ENCODE measurements around the gene ST3GAL6. TPM values are rescaled to one million over a fixed set of nuclear protein-coding genes. Genes with fewer than 3 reads are reported as not detected.
A peak's percentile ranks its signal among the peaks of the same experiment; 100 is the strongest.

The ST3GAL6 gene
- total RNA-seq, 2 experiments from 2014 or later: not detected

GRCh38 chr3:98732286-98733052, 30.7 kb upstream of the ST3GAL6 start:
- Mint-ChIP-seq H3K27me3 (peaks cover 55% of the 10 kb centered on the region), H3K4me3 (peak overlapping the region; percentile 52), H3K36me3 (no peaks in the 10 kb centered on the region), H3K4me1 (ENCODE audit: low read depth) (peaks cover 15% of the 10 kb centered on the region), H3K9me3 (no peaks in the 10 kb centered on the region), H3K27ac (no peak overlapping the region)
- DNase-seq: peak; percentile 17
- ChIA-PET POLR2A (no interaction called here), CTCF (no interaction called here)
- intact Hi-C loops (cut with micrococcal nuclease): loop anchor here (5.0 kb wide), 2 partner anchors 140 to 170 kb away; partner anchors contain the start of genes CPOX and DCBLD2

- no peaks in the 10 kb centered on the region for H3K36me3 Mint-ChIP-seq
- ChIA-PET CTCF (no interaction called here), POLR2A (no interaction called here)
- peak; percentile 22 for DNase-seq
- no peaks in the 10 kb centered on the region for H3K9me3 Mint-ChIP-seq
- peak overlapping the region; percentile 51 for H3K4me3 Mint-ChIP-seq
- peaks cover 15% of the 10 kb centered on the region for H3K4me1 Mint-ChIP-seq (ENCODE audit: low read depth)
- H3K27me3 Mint-ChIP-seq: peaks cover 56% of the 10 kb centered on the region
- no peak overlapping the region for H3K27ac Mint-ChIP-seq
- intact Hi-C loops (cut with micrococcal nuclease): loop anchor here (5.0 kb wide), 2 partner anchors 141 to 169 kb away; partner anchors contain the start of genes CPOX and DCBLD2
Measured at GRCh38 chr3:98733053-98733811, 29.9 kb upstream of the ST3GAL6 start.

- H3K4me1 Mint-ChIP-seq (ENCODE audit: low read depth): peaks cover 15% of the 10 kb centered on the region
- no peaks in the 10 kb centered on the region for H3K36me3 Mint-ChIP-seq
- peak overlapping the region; percentile 51 for H3K4me3 Mint-ChIP-seq
- H3K9me3 Mint-ChIP-seq: no peaks in the 10 kb centered on the region
- peaks cover 53% of the 10 kb centered on the region for H3K27me3 Mint-ChIP-seq
- no peak overlapping the region for H3K27ac Mint-ChIP-seq
- intact Hi-C loops (cut with micrococcal nuclease): loop anchor here (5.0 kb wide), 2 partner anchors 142 to 168 kb away; partner anchors contain the start of genes CPOX and DCBLD2
- ChIA-PET CTCF (no interaction called here), POLR2A (no interaction called here)
- DNase-seq: no peak
Measured at GRCh38 chr3:98733812-98734281, 29.3 kb upstream of the ST3GAL6 start.

GRCh38 chr3:98734306-98734705, 28.8 kb upstream of the ST3GAL6 start:
- ChIA-PET POLR2A (no interaction called here), CTCF (no interaction called here)
- DNase-seq: no peak
- Mint-ChIP-seq H3K9me3 (no peaks in the 10 kb centered on the region), H3K27ac (no peak overlapping the region), H3K4me3 (no peak overlapping the region), H3K36me3 (no peaks in the 10 kb centered on the region), H3K4me1 (ENCODE audit: low read depth) (peaks cover 15% of the 10 kb centered on the region), H3K27me3 (peaks cover 53% of the 10 kb centered on the region)
- intact Hi-C loops (cut with micrococcal nuclease): loop anchor here (5.0 kb wide), 2 partner anchors 142 to 168 kb away; partner anchors contain the start of genes CPOX and DCBLD2

DNA sequence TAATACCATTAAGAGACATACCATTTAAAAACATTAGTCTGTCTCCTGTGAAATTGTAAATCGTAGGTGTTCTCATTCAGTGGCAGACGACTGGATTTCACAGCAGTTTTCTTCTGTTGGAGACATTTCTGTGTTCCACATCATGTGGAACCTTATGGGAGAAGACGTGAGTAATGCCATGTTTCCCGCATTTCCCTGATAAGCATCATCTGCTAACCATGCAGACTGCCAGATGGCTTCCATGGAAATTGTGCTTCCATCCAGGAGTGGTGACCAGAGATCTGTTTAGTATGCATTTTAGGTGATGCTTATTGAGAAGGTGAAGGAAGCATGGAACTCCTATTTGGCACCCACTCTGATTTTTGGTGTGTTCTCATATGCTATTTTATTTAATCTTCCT, 28.4 kb upstream of the ST3GAL6 start:
- H3K4me3 Mint-ChIP-seq: no peak overlapping the region
- peaks cover 50% of the 10 kb centered on the region for H3K27me3 Mint-ChIP-seq
- ChIA-PET POLR2A (no interaction called here), CTCF (no interaction called here)
- no peaks in the 10 kb centered on the region for H3K9me3 Mint-ChIP-seq
- no peak overlapping the region for H3K27ac Mint-ChIP-seq
- H3K36me3 Mint-ChIP-seq: no peaks in the 10 kb centered on the region
- H3K4me1 Mint-ChIP-seq (ENCODE audit: low read depth): peaks cover 15% of the 10 kb centered on the region
- intact Hi-C loops (cut with micrococcal nuclease): loop anchor here (5.0 kb wide), 2 partner anchors 142 to 168 kb away; partner anchors contain the start of genes CPOX and DCBLD2
- no peak for DNase-seq

GRCh38 chr3:98735296-98735695, 27.8 kb upstream of the ST3GAL6 start:
- H3K27ac Mint-ChIP-seq: no peak overlapping the region
- H3K27me3 Mint-ChIP-seq: peaks cover 49% of the 10 kb centered on the region
- no peaks in the 10 kb centered on the region for H3K36me3 Mint-ChIP-seq
- H3K9me3 Mint-ChIP-seq: no peaks in the 10 kb centered on the region
- intact Hi-C loops (cut with micrococcal nuclease): no loop called here
- CTCF ChIA-PET: interaction anchor here (0.6 kb wide), 1 partner anchor 138 kb away, joined by 3 read pairs; no protein-coding TSS in a partner anchor
- H3K4me1 Mint-ChIP-seq (ENCODE audit: low read depth): peaks cover 15% of the 10 kb centered on the region
- POLR2A ChIA-PET: no interaction called here
- no peak for DNase-seq
- H3K4me3 Mint-ChIP-seq: no peak overlapping the region

- Mint-ChIP-seq H3K27ac (no peak overlapping the region), H3K4me3 (no peak overlapping the region), H3K9me3 (no peaks in the 10 kb centered on the region), H3K27me3 (peaks cover 44% of the 10 kb centered on the region), H3K4me1 (ENCODE audit: low read depth) (peaks cover 15% of the 10 kb centered on the region), H3K36me3 (no peaks in the 10 kb centered on the region)
- ChIA-PET CTCF (interaction anchor here (0.6 kb wide), 1 partner anchor 139 kb away, joined by 3 read pairs; no protein-coding TSS in a partner anchor), POLR2A (no interaction called here)
- intact Hi-C loops (cut with micrococcal nuclease): no loop called here
- no peak for DNase-seq
Measured at GRCh38 chr3:98735761-98736269, 27.3 kb upstream of the ST3GAL6 start.

GRCh38 chr3:98737301-98737700, 25.8 kb upstream of the ST3GAL6 start:
- DNase-seq: no peak
- no peaks in the 10 kb centered on the region for H3K9me3 Mint-ChIP-seq
- peaks cover 13% of the 10 kb centered on the region for H3K4me1 Mint-ChIP-seq (ENCODE audit: low read depth)
- no peaks in the 10 kb centered on the region for H3K36me3 Mint-ChIP-seq
- H3K27ac Mint-ChIP-seq: no peak overlapping the region
- CTCF ChIA-PET: no interaction called here
- intact Hi-C loops (cut with micrococcal nuclease): no loop called here
- no peak overlapping the region for H3K4me3 Mint-ChIP-seq
- POLR2A ChIA-PET: no interaction called here
- peaks cover 36% of the 10 kb centered on the region for H3K27me3 Mint-ChIP-seq

- peaks cover 1% of the 10 kb centered on the region for H3K4me1 Mint-ChIP-seq (ENCODE audit: low read depth)
- no peak overlapping the region for H3K4me3 Mint-ChIP-seq
- no peaks in the 10 kb centered on the region for H3K36me3 Mint-ChIP-seq
- H3K27me3 Mint-ChIP-seq: peaks cover 27% of the 10 kb centered on the region
- ChIA-PET POLR2A (no interaction called here), CTCF (no interaction called here)
- H3K9me3 Mint-ChIP-seq: no peaks in the 10 kb centered on the region
- DNase-seq: no peak
- no peak overlapping the region for H3K27ac Mint-ChIP-seq
- intact Hi-C loops (cut with micrococcal nuclease): no loop called here
Measured at GRCh38 chr3:98739266-98739665, 23.9 kb upstream of the ST3GAL6 start.

DNA sequence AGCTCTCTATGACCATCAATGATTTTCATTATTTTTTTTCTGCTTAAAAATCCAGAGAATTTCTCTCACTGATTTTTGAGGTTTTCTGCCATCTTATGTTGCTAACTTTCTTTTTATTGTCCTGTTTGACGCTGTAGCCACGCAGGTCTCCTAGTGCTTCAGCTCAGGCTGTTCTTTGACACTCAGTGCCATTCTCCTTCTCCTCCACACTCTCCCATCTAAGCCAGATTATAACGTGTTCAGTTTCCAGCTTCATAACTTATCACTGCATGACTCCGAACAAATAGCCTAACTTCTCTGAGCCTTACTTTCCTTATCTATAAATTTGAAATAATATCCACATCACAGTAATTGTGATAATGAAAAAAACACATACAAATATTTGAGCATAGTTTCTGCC, 22.8 kb upstream of the ST3GAL6 start:
- POLR2A ChIA-PET: interaction anchor here (0.7 kb wide), 1 partner anchor 126 kb away, joined by 3 read pairs; no protein-coding TSS in a partner anchor
- no peak overlapping the region for H3K4me3 Mint-ChIP-seq
- H3K4me1 Mint-ChIP-seq (ENCODE audit: low read depth): no peaks in the 10 kb centered on the region
- H3K27me3 Mint-ChIP-seq: peaks cover 17% of the 10 kb centered on the region
- no peaks in the 10 kb centered on the region for H3K36me3 Mint-ChIP-seq
- H3K9me3 Mint-ChIP-seq: no peaks in the 10 kb centered on the region
- H3K27ac Mint-ChIP-seq: no peak overlapping the region
- intact Hi-C loops (cut with micrococcal nuclease): no loop called here
- CTCF ChIA-PET: interaction anchor here (0.6 kb wide), 1 partner anchor 914 kb away, joined by 4 read pairs; no protein-coding TSS in a partner anchor
- DNase-seq: no peak

- no peak for DNase-seq
- no peaks in the 10 kb centered on the region for H3K36me3 Mint-ChIP-seq
- H3K9me3 Mint-ChIP-seq: no peaks in the 10 kb centered on the region
- no peak overlapping the region for H3K27ac Mint-ChIP-seq
- intact Hi-C loops (cut with micrococcal nuclease): no loop called here
- peaks cover 15% of the 10 kb centered on the region for H3K27me3 Mint-ChIP-seq
- H3K4me1 Mint-ChIP-seq (ENCODE audit: low read depth): no peaks in the 10 kb centered on the region
- ChIA-PET CTCF (interaction anchor here (0.6 kb wide), 1 partner anchor 915 kb away, joined by 4 read pairs; no protein-coding TSS in a partner anchor), POLR2A (interaction anchor here (0.7 kb wide), 1 partner anchor 127 kb away, joined by 3 read pairs; no protein-coding TSS in a partner anchor)
- no peak overlapping the region for H3K4me3 Mint-ChIP-seq
Measured at GRCh38 chr3:98741121-98741716, 21.9 kb upstream of the ST3GAL6 start.

DNA sequence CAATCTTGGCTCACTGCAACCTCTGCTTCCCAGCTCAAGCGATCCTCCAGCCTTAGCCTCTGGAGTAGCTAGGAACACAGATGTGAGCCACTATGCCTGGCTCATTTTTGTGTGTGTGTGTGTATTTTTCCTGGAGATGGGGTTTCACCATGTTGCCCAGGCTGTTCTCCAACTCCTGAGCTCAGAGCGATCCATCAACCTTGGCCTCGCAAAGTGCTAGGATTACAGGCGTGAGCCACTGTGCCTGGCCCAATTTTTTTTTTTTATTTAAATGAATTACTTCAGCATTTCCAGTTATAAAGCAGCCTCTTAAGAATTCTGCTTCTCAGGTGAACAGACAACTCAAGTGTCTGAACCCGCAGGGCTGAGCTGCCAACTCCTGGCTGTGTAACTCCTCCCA, 20.1 kb upstream of the ST3GAL6 start:
- ChIA-PET CTCF (no interaction called here), POLR2A (no interaction called here)
- Mint-ChIP-seq H3K27me3 (peaks cover 10% of the 10 kb centered on the region), H3K9me3 (no peaks in the 10 kb centered on the region), H3K36me3 (no peaks in the 10 kb centered on the region), H3K4me3 (no peak overlapping the region), H3K4me1 (ENCODE audit: low read depth) (no peaks in the 10 kb centered on the region), H3K27ac (no peak overlapping the region)
- DNase-seq: no peak
- intact Hi-C loops (cut with micrococcal nuclease): no loop called here
